ENCODE data around the gene BATF2. TPM values are rescaled to one million over a fixed set of nuclear protein-coding genes. Genes with fewer than 3 reads are reported as not detected.
"Not testable (repeated sequence)": the region's sequence is repeated elsewhere in the genome, so short reads cannot be mapped to it uniquely, and the experiment has no call there.

The BATF2 gene
- total and polyA plus RNA-seq, 4 donors: 0.51 to 3.2 (median 1.4) TPM

- peaks cover 3 to 24% (median 19%) of the 10 kb centered on the region in 4 donors for H3K4me1 ChIP-seq (ENCODE audit: control insufficient read depth in 4 of 4, insufficient read depth in 4 of 4, low read length in 3 of 4)
- peak overlapping the region; percentile 61 to 92 for H3K27ac ChIP-seq (ENCODE audit: low read depth in 1 of 2, low read length in 2 of 2)
- WGBS: 71% methylated on average over 10 of the region's 10 CpGs
- no peak for DNase-seq (ENCODE audit: low spot score)
- H3K9ac ChIP-seq (ENCODE audit: low read depth in 1 of 2, low read length in 2 of 2): no peak overlapping the region
- no peaks in the 10 kb centered on the region for H3K27me3 ChIP-seq (ENCODE audit: control insufficient read depth in 4 of 4, insufficient read depth in 4 of 4, low read length in 3 of 4)
- no peak for TF ChIP-seq HNF4A (conservative IDR thresholded peaks at IDR 0.05)
- TF ChIP-seq YY1 (IDR thresholded peaks at IDR 0.05): no peak
- TF ChIP-seq, protein P1, sequence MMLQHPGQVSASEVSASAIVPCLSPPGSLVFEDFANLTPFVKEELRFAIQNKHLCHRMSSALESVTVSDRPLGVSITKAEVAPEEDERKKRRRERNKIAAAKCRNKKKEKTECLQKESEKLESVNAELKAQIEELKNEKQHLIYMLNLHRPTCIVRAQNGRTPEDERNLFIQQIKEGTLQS (IDR thresholded peaks at IDR 0.05): no peak
- TF ChIP-seq NR2F2 (IDR thresholded peaks at IDR 0.05): no peak
- no peak for TF ChIP-seq RXRA (IDR thresholded peaks at IDR 0.05)
- no peak for TF ChIP-seq TAF1 (conservative IDR thresholded peaks at IDR 0.05)
- TF ChIP-seq EGR1 (IDR thresholded peaks at IDR 0.05; ENCODE audit: low read depth in 2 of 2): no peak
- TF ChIP-seq SP1 (IDR thresholded peaks at IDR 0.05): no peak
- TF ChIP-seq, protein P2, sequence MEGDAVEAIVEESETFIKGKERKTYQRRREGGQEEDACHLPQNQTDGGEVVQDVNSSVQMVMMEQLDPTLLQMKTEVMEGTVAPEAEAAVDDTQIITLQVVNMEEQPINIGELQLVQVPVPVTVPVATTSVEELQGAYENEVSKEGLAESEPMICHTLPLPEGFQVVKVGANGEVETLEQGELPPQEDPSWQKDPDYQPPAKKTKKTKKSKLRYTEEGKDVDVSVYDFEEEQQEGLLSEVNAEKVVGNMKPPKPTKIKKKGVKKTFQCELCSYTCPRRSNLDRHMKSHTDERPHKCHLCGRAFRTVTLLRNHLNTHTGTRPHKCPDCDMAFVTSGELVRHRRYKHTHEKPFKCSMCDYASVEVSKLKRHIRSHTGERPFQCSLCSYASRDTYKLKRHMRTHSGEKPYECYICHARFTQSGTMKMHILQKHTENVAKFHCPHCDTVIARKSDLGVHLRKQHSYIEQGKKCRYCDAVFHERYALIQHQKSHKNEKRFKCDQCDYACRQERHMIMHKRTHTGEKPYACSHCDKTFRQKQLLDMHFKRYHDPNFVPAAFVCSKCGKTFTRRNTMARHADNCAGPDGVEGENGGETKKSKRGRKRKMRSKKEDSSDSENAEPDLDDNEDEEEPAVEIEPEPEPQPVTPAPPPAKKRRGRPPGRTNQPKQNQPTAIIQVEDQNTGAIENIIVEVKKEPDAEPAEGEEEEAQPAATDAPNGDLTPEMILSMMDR (IDR thresholded peaks at IDR 0.05; ENCODE audit: low read depth, low read length, missing input control): no peak
- no peak for TF ChIP-seq RAD21 (IDR thresholded peaks at IDR 0.05)
- no peak for TF ChIP-seq ZBTB33 (IDR thresholded peaks at IDR 0.05)
- TF ChIP-seq REST (IDR thresholded peaks at IDR 0.05): no peak
- no peak for TF ChIP-seq GABPA (IDR thresholded peaks at IDR 0.05 in 1 of 2, conservative IDR thresholded peaks at IDR 0.05 in 1 of 2)
- no peak for TF ChIP-seq MAX (IDR thresholded peaks at IDR 0.05)
- TF ChIP-seq HNF4G (IDR thresholded peaks at IDR 0.05): no peak
- no peak for TF ChIP-seq FOXA2 (IDR thresholded peaks at IDR 0.05)
- no peak for TF ChIP-seq FOXA1 (IDR thresholded peaks at IDR 0.05)
- no peak for TF ChIP-seq JUND (IDR thresholded peaks at IDR 0.05)
- H3K36me3 ChIP-seq (ENCODE audit: control insufficient read depth in 4 of 4, insufficient read depth in 3 of 4, low read depth in 1 of 4, low read length in 3 of 4): peaks cover 0 to 4% (median 2%) of the 10 kb centered on the region in 4 donors
- H3K9me3 ChIP-seq (ENCODE audit: control insufficient read depth in 4 of 4, low read length in 3 of 4): no peaks in the 10 kb centered on the region
- no peak overlapping the region for H3K4me3 ChIP-seq (ENCODE audit: low read depth in 1 of 3, low read length in 3 of 3)
Observed at GRCh38 chr11:65026810-65027209, 30.0 kb upstream of the BATF2 start.

GRCh38 chr11:65023502-65023901 lies 26.7 kb upstream of the BATF2 start:
- 87% methylated on average over 8 of the region's 8 CpGs for WGBS

More at GRCh38 chr11:65023502-65023901, 26.7 kb upstream of the BATF2 start:
- H3K27ac ChIP-seq (ENCODE audit: low read depth in 1 of 2, low read length in 2 of 2); H3K27me3 ChIP-seq (ENCODE audit: control insufficient read depth in 4 of 4, insufficient read depth in 4 of 4, low read length in 3 of 4); H3K4me3 ChIP-seq (ENCODE audit: low read depth in 1 of 3, low read length in 3 of 3); H3K36me3 ChIP-seq (ENCODE audit: control insufficient read depth in 4 of 4, insufficient read depth in 3 of 4, low read depth in 1 of 4, low read length in 3 of 4); H3K9me3 ChIP-seq (ENCODE audit: control insufficient read depth in 4 of 4, low read length in 3 of 4); DNase-seq (ENCODE audit: low spot score); H3K9ac ChIP-seq (ENCODE audit: low read depth in 1 of 2, low read length in 2 of 2): not testable (repeated sequence)
- H3K4me1 ChIP-seq (ENCODE audit: control insufficient read depth in 4 of 4, insufficient read depth in 4 of 4, low read length in 3 of 4): peaks cover 3 to 24% (median 17%) of the 10 kb centered on the region in 4 donors

Measured in liver (tissue), 9 donors.